Mucosa of descending colon (tissue), 3 donors: Measurements from ENCODE around the gene ELOB. TPM values are rescaled to one million over a fixed set of nuclear protein-coding genes. Genes with fewer than 3 reads are reported as not detected.

Source experiments
- total RNA-seq, 3 donors: library from RNA; stranded (reverse); fragmentation: NEBNext Ultra II Directional in 2 of 3; extraction: Animal tissue kit (Norgen Biotek cat#: 25700) in 2 of 3; gene quantifications; one replicate each; pipeline versions ENCODE4 v1.2.1 to v1.2.4, GENCODE V29; 2021 to 2023
- donor health status: DM: no; HTN: no; CAD: no; lungs with moderate emphysema.
- donor health status: DM: no; HTN: no; CAD: no.
- donor health status: DM: no; HTN: yes; CAD: no.

ELOB gene
- total RNA-seq, 3 donors from 2014 or later = 231 to 296 (median 285) TPM

Other genes starting within 250 kb of the ELOB start
- gene CEMP1, start 245.9 kb downstream of the ELOB start, total RNA-seq = 1 to 10 TPM in 1 of 3 donors, under 1 TPM in 1, not detected in 1; 0.89 to 1.2 TPM
- gene PDPK1, start 239.3 kb downstream of the ELOB start, total RNA-seq = 10 to 100 TPM; 73.3 to 79.6 (median 79.3) TPM
- 10 to 100 TPM; 28.2 to 80.7 (median 48.5) TPM for gene KCTD5, start 94.8 kb downstream of the ELOB start, total RNA-seq
- 1 to 10 TPM; 1.1 to 2.2 (median 1.4) TPM for gene PRSS27, start 57.1 kb downstream of the ELOB start, total RNA-seq
- 100 to 1,000 TPM; 538 to 819 (median 692) TPM for gene SRRM2, start 24.6 kb downstream of the ELOB start, total RNA-seq
- gene PRSS33, start 10.3 kb upstream of the ELOB start, total RNA-seq = not detected
- gene PRSS41, start 21.2 kb upstream of the ELOB start, total RNA-seq = not detected
- gene PRSS21, start 40.0 kb upstream of the ELOB start, total RNA-seq = 1 to 10 TPM in 1 of 3 donors, under 1 TPM in 2; 0.51 to 4.1 (median 0.58) TPM
- gene ZG16B, start 53.0 kb upstream of the ELOB start, total RNA-seq = 10 to 100 TPM in 2 of 3 donors, 1 to 10 TPM in 1; 6.8 to 40.7 (median 24.3) TPM
- 10 to 100 TPM in 1 of 3 donors, 1 to 10 TPM in 2; 1.6 to 29.0 (median 1.9) TPM for gene PRSS22, start 80.9 kb upstream of the ELOB start, total RNA-seq
- gene FLYWCH2, start 105.9 kb upstream of the ELOB start, total RNA-seq = 10 to 100 TPM; 23.3 to 26.9 (median 25.3) TPM
- gene FLYWCH1, start 134.7 kb upstream of the ELOB start, total RNA-seq = 10 to 100 TPM; 26.6 to 46.0 (median 34.3) TPM
- 1 to 10 TPM in 2 of 3 donors, under 1 TPM in 1; 0.22 to 1.7 (median 1.3) TPM for gene KREMEN2, start 187.0 kb upstream of the ELOB start, total RNA-seq
- 10 to 100 TPM in 1 of 3 donors, 1 to 10 TPM in 2; 4.2 to 16.1 (median 8.0) TPM for gene PAQR4, start 192.1 kb upstream of the ELOB start, total RNA-seq
- gene PKMYT1, start 203.2 kb upstream of the ELOB start, total RNA-seq = 10 to 100 TPM in 1 of 3 donors, 1 to 10 TPM in 2; 3.1 to 20.0 (median 6.9) TPM
- gene CLDN9, start 235.6 kb upstream of the ELOB start, total RNA-seq = under 1 TPM; 0.14 to 0.61 (median 0.47) TPM
- not detected for gene CLDN6, start 240.9 kb upstream of the ELOB start, total RNA-seq
- 1 to 10 TPM; 5.4 to 8.6 (median 6.7) TPM for gene TNFRSF12A, start 243.1 kb upstream of the ELOB start, total RNA-seq
- gene HCFC1R1, start 246.7 kb upstream of the ELOB start, total RNA-seq = 10 to 100 TPM; 19.7 to 33.3 (median 26.5) TPM
- 10 to 100 TPM; 23.7 to 26.0 (median 25.7) TPM for gene THOC6, start 246.8 kb upstream of the ELOB start, total RNA-seq